Glomerular visceral epithelial cell (primary cell): ENCODE data around the gene GJB4.
"Not testable (repeated sequence)": the region's sequence is repeated elsewhere in the genome, so short reads cannot be mapped to it uniquely, and the experiment has no call there.

Source experiments
- DNase-seq: peaks from one replicate; pipeline ENCODE4 v3.0.0-alpha.2; 2016; ENCODE audit errors: extremely low spot score

Gene GJB4

DNA sequence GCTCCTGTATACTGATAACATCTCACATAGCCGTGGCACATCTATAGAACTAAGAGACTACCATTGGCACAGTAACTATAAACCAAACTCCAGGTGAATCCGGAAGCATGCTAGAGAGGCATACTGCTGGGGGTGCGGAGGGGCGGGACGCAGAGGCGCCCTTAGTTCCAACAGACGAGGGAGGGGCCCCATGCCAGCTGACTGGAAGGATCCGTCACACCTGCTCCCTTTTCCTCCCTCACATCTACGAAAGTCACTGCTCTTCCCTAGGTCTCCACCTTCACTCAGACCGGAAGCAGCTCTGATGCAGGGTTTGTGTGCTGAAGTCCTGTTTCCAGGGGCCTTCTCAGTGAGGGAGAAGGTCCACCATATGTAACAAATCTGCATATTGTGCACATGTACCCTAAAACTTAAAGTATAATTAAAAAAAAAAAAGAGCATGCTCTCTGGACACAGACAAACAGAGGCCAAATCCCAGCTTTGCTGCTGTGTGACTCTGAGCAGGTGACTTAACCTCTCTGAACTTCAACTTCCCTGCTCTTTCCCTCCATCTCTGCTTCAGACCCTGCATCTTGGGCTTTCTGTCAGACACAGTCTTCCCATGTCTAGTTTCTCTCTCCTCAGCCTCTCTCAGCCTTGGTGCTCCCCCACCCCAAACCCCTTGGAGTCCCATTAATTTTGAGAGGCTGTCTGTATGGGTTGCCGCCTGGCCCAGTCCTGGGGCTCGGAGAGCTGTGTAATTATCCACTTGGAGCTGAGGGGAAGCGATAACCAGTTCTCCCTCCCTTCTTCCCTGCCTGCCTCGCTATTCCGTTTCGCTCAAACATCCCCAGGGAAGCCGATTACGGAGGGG is 12.5 kb upstream of the GJB4 start:
- no peak for DNase-seq

DNA sequence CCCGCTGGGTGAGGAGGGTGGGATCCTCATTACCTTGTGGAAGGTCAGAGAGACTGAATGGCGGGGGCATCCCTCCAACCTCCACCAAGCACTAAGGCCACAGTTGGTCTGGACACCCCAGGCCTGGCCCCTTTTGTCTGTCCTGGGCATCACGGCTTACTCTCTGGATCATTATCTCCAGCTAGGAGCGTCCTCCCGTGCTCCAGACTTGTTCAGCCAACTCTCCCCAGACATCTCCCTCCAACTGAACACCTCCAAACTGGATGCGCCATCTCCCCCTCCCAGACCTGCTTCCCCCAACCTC is 11.9 kb upstream of the GJB4 start:
- DNase-seq, result no peak

DNA sequence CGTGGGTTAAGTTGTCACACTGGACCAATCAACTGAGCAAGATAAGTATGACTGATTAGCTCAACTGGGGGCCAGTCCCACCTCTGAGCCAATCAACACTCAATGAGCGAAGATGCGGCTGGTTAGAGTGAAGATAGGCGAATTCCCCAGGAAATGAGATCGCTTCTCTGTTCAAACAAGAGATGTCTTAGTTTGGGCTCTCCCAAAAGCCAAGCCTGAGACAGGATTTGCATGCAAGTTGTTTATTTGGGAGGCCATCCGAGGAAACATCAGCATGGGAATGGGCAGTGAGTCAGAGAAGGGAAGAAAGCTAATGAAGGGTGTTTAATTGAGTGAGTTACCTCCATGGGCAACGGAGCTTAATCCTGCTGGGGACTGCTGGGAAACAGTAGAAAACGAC is 9.5 kb upstream of the GJB4 start:
- DNase-seq, result no peak

DNA sequence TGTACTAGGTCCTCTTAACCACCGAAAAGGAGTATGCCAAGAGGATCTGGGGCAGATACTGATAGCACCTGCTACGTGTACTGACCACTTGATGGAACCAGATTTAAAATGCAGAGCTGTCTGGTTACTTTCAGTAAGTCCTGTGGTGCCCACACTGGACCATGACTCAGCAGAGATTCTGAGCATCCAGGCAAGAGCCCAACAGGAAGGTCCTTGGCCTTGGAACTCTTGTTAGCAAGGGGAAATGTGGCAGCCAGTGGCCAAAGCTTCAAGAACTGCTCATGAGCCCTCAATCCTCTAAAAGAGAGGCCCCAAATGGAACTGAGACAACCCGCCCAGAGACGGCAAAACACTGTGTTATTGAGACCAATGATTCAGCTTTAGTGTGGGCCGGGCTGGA is 8.9 kb upstream of the GJB4 start:
- DNase-seq, result no peak

DNA sequence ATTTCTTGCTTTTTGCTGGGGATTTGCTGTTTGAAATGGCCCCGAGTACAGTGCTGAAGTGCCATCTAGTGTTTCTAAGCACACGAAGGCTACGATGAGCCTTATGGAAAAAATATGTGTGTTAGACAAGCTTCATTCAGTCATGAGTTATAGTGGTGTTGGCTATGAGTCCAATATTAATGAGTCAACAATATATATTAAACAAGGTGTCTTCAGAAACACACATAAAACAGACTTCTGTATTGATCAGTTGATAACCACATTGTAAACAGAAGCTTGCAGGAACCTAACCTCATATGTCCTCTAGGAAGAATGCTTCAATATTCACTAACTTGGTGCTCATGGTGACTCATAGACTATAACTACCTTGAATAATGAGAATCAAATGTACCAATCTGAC is 6.4 kb upstream of the GJB4 start:
- DNase-seq, result no peak

DNA sequence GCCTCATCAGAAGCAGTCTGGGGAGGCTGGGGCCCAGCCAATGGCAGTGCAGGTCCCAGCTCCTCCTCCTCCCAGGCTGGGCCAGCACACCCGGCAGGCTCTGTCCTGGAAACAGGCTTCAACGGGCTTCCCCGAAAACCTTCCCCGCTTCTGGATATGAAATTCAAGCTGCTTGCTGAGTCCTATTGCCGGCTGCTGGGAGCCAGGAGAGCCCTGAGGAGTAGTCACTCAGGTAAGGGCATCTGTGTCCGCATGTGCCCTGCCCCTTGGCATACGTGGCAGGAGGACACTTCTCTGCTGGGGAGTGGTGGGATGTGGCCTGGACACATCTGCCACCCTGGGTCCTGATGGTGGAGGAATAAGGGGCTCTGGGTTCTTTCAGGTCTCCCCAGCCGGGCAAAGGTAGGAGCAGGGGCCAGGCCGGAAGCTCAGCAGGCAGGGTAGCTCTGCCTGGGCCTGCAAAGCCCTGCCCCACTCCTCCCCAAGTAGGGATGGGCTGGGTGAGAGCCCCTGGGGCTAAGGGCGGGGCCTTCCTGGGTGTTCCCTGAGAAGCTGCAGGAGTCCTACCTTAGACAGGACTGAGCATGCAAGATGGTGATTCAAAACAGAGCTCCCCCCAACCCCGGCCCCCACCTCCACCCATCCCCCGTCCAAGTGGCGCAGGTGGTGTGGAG is 4.4 kb upstream of the GJB4 start, which contains the start of gene GJB5:
GJB5 (plus strand) TSS at position 84 of the 674 bp plus-strand sequence. CDS start 2,284 bp downstream, outside the sequence.
- DNase-seq, result no peak

DNA sequence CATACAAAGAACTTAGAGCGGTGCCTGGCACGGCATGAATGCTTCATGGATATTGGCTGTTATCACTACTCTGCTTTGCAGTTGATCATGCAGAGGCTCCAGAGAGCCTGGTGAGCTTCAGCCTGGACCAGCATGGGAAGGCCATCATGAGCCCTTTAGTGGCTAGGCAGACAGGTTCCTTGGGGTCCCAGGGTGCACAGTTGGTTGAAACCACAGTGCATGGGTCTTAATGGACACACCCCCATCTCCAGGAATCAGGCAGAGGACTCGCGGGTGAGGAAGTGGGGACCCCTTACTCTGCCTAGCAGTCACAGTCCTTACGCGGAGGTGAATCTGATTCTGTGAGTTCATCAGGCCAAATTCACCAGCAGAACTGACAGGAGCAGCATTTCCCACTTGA is 3.6 kb upstream of the GJB4 start:
- DNase-seq, result no peak

DNA sequence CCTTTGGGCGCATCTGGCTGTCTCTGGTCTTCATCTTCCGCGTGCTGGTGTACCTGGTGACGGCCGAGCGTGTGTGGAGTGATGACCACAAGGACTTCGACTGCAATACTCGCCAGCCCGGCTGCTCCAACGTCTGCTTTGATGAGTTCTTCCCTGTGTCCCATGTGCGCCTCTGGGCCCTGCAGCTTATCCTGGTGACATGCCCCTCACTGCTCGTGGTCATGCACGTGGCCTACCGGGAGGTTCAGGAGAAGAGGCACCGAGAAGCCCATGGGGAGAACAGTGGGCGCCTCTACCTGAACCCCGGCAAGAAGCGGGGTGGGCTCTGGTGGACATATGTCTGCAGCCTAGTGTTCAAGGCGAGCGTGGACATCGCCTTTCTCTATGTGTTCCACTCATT is 2.2 kb upstream of the GJB4 start:
- DNase-seq, result no peak

DNA sequence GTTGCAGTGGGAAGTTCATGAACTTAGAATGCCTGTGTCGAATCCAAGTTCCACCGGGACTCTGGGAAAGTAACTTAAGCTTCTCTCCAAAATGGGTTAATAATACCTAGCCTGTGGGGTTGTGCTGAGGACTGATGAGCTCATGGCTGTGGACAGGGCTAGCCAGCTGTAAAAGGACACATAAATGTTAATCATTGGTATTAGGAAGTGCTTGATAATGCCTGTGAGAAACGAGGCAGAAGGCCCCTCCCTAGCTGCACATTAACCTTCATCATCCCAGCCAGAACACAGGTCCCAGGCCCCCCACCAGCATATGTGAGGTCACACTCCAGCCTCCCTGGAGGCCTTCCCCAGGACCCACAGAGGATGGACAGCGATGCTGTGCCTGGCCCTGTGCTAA is 789 bp upstream of the GJB4 start:
- peak; percentile 72 for DNase-seq

DNA sequence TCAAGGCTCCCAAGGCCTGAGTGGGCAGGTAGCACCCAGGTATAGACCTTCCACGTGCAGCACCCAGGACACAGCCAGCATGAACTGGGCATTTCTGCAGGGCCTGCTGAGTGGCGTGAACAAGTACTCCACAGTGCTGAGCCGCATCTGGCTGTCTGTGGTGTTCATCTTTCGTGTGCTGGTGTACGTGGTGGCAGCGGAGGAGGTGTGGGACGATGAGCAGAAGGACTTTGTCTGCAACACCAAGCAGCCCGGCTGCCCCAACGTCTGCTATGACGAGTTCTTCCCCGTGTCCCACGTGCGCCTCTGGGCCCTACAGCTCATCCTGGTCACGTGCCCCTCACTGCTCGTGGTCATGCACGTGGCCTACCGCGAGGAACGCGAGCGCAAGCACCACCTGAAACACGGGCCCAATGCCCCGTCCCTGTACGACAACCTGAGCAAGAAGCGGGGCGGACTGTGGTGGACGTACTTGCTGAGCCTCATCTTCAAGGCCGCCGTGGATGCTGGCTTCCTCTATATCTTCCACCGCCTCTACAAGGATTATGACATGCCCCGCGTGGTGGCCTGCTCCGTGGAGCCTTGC is 1.7 kb downstream of the GJB4 start:
- DNase-seq, result no peak

DNA sequence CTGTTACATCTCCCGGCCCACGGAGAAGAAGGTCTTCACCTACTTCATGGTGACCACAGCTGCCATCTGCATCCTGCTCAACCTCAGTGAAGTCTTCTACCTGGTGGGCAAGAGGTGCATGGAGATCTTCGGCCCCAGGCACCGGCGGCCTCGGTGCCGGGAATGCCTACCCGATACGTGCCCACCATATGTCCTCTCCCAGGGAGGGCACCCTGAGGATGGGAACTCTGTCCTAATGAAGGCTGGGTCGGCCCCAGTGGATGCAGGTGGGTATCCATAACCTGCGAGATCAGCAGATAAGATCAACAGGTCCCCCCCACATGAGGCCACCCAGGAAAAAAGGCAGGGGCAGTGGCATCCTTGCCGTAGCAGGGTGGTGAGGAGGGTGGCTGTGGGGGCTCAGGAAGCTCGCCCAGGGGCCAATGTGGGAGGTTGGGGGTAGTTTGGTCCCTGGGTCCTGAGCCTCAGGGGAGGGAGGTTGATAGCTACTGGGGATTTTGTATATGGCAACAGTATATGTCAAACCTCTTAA is 2.3 kb downstream of the GJB4 start:
- no peak for DNase-seq

DNA sequence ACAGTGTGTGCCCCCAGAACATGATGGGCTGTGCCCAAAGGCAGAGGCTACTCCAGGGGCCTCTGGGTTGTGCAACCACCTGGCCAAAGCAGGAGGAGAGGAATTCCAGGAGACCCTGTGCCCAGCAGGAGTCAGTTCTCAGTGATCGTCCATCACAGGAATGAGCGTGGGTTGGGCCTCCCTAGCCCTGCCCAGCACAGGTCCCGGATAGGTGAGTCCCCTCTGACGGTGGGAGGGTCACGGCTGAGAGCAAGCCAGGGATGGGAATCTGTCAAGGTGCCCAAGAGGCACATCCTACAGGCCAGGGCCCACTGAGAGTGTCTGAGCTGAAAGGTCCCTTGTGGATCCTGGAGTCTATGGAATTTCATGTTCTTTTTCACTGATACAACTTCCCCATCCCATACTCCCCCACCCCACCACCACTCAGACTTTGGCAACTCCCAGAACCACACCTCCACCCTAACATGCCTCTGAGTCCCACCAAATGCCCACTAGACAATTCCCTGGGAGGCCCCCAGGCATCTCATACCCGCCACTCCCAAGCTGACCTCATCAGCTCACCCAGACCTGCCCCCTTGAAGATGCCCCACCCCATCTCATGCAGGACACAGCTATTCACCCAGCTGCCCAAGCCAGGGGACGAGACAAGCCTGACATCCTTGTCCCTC is 3.1 kb downstream of the GJB4 start:
- DNase-seq, result no peak

DNA sequence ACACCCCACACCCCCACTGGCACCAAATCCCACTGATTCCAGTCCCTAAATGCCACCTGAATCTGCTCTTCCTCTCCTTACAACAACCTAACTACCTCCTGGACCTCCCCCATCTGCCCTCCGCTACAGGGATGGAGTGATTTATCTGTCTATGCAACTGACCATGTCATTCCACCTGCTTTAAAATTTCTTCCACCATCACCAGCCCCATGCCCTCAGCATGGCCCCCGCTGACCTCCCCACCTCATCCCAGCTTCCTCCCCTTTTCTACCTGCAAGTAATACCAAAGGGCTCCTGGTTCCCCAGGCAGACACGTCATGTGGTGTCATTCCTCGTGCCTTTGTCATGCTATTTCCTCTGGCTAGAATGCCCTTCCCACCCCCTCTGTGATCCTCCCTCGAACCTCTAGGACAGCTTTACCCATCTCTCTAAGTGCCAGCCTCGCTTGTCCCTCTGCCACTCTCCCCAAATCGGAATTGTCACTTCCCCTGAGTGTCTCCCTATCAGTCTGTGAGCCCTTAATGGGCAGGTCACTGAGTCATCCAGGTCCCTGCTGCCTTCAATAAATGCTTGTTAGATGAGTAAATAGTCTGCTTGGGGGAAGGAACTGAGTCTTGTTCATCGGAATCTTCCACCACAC is 3.7 kb downstream of the GJB4 start:
- DNase-seq, result peak; percentile 46

DNA sequence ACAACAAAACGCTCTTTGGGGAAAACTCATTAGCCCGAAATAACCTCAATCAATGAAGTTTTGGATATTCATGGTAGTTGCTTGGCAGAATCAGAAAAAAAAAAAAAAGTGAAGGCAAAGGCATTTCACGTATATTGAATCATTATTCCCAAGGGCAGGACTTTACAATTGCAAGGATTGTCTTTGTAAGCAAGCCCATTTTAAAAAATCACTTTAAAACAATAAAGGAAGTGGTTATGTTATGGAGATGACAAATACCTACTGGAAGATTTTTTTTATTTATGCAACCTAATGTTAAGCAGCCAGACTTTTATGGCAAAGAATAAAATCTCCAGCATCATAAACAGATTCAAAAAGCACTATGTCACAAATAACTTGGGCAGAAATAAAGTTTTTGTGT is 9.3 kb downstream of the GJB4 start:
- DNase-seq, result no peak

DNA sequence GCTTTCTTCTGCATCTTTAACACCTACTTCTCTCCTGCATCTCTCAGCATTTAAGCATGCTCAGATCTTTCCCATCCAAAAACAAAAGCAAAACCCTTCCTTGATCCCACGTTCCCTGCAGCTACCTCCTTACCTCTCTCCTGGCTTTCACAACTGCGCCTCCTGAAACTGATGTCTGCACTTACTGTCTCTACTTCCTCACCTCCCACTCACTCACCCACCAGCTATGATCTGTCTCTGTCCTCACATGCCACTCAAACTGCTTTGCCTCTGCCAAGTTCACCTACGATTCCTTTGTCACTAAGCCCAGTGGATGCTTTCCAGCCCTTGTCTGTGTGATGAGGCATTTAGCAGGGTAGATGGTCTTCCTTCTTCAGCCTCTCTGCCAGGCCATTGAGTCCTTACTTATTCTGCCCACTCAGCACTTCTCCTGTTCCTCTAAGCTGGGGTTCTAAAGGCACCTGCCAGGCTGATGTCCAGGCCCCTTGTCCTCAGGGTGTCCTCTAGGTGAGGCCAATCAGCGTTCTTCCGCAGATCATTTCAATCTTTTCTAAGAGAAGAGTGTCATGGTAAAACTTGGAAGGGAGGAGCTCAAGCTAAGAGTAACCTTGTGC is 11.5 kb downstream of the GJB4 start:
- no peak for DNase-seq

DNA sequence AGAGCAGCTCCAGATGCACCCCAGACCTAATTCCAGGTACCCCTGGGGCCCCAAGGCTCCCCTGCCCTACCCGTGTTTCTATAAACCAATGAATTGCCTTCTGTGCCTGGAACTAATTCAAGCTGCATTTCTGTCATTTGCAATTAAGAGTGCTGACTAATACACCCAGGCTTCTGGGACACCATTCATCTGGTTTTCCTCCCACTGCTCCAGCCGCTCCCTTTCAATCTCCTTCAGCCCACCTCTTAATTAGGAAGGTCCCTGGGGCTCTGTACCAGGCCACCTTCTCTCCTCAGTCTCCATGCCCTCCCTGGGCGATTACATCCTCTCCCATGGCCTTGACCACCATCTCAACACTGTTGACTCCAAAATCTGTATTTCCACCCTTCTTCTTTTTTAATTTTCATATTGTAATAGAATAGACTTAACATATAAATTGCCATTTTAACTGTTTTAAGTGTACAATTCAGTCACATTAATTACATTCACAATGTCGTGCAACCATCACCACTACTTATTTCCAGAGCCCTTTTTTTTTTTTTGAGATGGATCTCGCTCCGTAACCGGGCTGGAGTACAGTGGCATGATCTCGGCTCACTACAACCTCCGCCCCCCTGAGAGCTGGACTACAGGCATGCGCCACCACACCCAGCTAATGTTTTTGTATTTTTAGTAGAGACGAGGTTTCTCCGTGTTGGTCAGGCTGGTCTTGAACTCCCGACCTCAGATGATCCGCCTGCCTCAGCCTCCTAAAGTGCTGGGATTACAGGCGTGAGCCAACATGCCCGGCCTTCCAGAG is 12.2 kb downstream of the GJB4 start:
- DNase-seq, result no peak

DNA sequence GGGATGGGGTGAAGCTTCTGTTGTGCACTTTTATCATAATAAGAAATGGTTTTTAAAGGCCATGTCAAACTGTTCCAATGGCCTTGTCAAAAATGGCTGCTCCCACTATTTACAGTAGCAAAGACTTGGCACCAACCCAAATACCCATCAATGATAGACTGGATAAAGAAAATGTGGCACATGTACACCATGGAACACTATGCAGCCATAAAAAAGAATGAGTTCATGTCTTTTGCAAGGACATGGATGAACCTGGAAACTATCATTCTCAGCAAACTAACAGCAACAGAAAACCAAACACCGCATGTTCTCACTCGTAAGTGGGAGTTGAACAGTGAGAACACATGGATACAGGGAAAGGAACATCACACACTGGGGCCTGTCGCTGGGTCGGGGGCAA is 13.6 kb downstream of the GJB4 start:
- not testable (repeated sequence) for DNase-seq

DNA sequence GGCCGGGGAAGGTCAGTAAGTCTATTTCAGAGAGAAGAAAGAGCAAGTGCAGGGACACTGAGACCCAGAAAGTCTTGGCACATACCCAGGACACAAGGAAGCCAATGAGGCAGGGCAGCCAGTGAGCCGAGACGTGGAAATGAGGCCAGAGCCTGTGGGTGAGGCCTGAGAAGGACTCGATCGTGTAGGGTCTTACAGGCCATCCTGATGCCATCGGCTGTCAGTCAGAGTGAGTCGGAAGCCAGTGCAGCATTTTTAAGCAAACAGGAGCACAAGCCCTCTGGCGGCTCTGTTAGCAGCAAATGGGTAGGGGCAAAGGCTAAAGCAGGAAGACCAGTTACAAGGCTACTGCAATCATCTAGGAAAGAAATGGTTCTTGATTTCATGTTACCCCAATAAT is 15.4 kb downstream of the GJB4 start:
- no peak for DNase-seq

DNA sequence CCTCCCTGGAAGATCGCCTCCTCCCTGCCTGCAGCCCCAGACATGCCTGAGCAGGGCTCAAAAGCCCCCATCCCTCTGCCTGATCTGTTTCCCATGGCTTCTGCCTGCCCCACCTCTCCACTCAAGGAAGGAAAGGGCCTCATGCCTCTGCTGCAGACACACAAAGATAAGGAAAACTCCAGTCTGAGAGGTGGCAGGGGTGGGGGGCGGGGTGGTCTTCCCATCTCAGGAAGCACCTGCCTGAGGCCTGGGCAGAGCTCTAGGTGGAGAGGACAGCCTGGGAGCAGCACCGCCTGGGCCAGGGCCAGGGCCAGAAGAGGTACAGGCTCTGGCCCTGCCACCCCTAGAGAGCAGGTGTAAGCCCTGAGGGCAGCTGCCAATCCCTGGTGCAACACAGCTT is 17.4 kb downstream of the GJB4 start:
- DNase-seq, result no peak

DNA sequence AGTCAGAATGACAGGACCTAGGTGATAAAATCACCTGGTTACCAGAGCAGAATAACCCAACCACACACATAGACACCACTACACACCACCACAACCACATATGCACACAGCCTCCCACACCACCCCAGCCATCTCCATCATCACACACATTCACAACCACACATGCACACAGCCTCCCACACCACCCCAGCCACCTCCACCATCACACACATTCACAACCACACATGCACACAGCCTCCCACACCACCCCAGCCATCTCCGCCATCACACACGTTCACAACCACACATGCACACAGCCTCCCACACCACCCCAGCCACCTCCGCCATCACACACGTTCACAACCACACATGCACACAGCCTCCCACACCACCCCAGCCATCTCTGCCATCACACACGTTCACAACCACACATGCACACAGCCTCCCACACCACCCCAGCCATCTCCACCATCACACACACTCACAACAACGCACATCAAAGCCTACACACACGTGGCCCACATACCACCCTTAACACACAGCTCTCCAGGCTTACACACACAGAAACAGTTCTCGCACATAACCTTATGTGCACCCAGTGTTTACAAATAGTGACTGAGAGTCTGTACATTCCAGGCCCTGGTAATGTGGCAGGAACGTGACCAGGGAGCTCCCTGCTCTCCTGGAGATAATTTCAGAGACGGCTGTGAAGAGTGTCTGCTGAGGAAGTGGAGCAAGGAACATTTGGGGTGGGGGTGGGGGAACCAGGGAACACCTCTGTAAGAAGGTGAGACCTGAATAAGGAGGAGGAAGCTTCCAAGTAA is 18.2 kb downstream of the GJB4 start:
- DNase-seq, result no peak
